GM12878 (cell line): Measurements from ENCODE around the gene CCN6. TPM values are rescaled to one million over a fixed set of nuclear protein-coding genes. Genes with fewer than 3 reads are reported as not detected.
A peak's percentile ranks its signal among the peaks of the same experiment; 100 is the strongest.

Experiments used
- ATAC-seq: fragments of 200-7000 bp; cut with Tn5 transposase; 3 replicates; pipeline ENCODE4 v1.9.1; 2020; ENCODE audit warnings: mild to moderate bottlenecking, moderate library complexity
- BruUV-seq: library from RNA; stranded (reverse); fragments of 400-500 nt; replicated peaks from 2 replicates; lab custom pipeline; 2021; lab: Mats Ljungman, UMichigan
- CTCF ChIA-PET: fragments of 300-600 bp; sonication (Branson Sonifier 250); formaldehyde crosslinking; extraction: SDS; loops from one replicate; lab custom pipeline; 2021; ENCODE audit warnings: inconsistent platforms; lab: Yijun Ruan, JAX
- POLR2A ChIA-PET: fragments of 350-600 bp; formaldehyde crosslinking; extraction: SDS; loops from one replicate; lab custom pipeline; 2021; ENCODE audit warnings: inconsistent platforms; lab: Charles Lee
- RAD21 ChIA-PET: fragments of 300-600 bp; sonication (Branson Sonifier 250); formaldehyde crosslinking; loops from one replicate; lab custom pipeline; 2023; ENCODE audit warnings: antibody characterized with exemption; ENCODE audit not compliant: unreplicated experiment; lab: Charles Lee
- SMC1A ChIA-PET: fragments of 300-600 bp; sonication (Branson Sonifier 250); formaldehyde crosslinking; loops from one replicate; lab custom pipeline; 2023; ENCODE audit not compliant: unreplicated experiment, uncharacterized antibody; lab: Charles Lee
- DNase-seq: peaks from one replicate; pipeline ENCODE4 v3.0.0-alpha.2; 2011; ENCODE audit warnings: low read depth, low spot score
- FAIRE-seq: peaks from 3 replicates; lab custom pipeline; 2011; peaks lifted over from hg19 to GRCh38; lab: Jason Lieb, UNC
- H2AFZ ChIP-seq: 2 replicates; pipeline ENCODE4 v1.6.0; 2011; ENCODE audit warnings: low read depth, low read length, control low read depth; ENCODE audit not compliant: control insufficient read depth
- H3K27ac ChIP-seq: 2 replicates; pipeline ENCODE4 v1.5.1; 2011; ENCODE audit warnings: control low read depth; ENCODE audit not compliant: control insufficient read depth, insufficient read depth
- H3K27me3 ChIP-seq, 2 experiments: replicated peaks in 1 of 2; 2 replicates each; pipeline versions ENCODE4 v1.6.0 to v1.6.1; 2011; ENCODE audit warnings: low read length in 1 of 2; ENCODE audit not compliant: control insufficient read depth in 2 of 2, insufficient read depth in 2 of 2
- H3K36me3 ChIP-seq, 2 experiments: 2 replicates each; pipeline ENCODE4 v1.5.1; 2011; ENCODE audit warnings: low read length in 1 of 2; ENCODE audit not compliant: control insufficient read depth in 2 of 2, insufficient read depth in 2 of 2
- H3K4me1 ChIP-seq: 2 replicates; pipeline ENCODE4 v1.6.1; 2011; ENCODE audit warnings: mild to moderate bottlenecking, low read length, moderate library complexity, mixed read lengths; ENCODE audit not compliant: control insufficient read depth, insufficient read depth
- H3K4me2 ChIP-seq: 2 replicates; pipeline ENCODE4 v1.6.0; 2011; ENCODE audit warnings: control low read depth; ENCODE audit not compliant: control insufficient read depth, insufficient read depth
- H3K4me3 ChIP-seq: fragments of 200-600 bp; sonication (generic); 2 replicates; pipeline ENCODE4 v1.5.1; 2016
- H3K79me2 ChIP-seq: 2 replicates; pipeline ENCODE4 v1.6.0; 2011; ENCODE audit warnings: low read length; ENCODE audit not compliant: control insufficient read depth, insufficient read depth
- H3K9ac ChIP-seq: 2 replicates; pipeline ENCODE4 v1.8.0; 2011; ENCODE audit warnings: low read length, control low read depth, mixed read lengths; ENCODE audit not compliant: control insufficient read depth, insufficient read depth
- H3K9me3 ChIP-seq: replicated peaks from 3 replicates; pipeline ENCODE4 v1.5.1; 2011; ENCODE audit warnings: mild to moderate bottlenecking, low read length; ENCODE audit not compliant: control insufficient read depth, insufficient read depth
- H4K20me1 ChIP-seq: 2 replicates; pipeline ENCODE4 v1.6.0; 2011; ENCODE audit not compliant: control insufficient read depth, insufficient read depth
- ASH2L ChIP-seq: fragments of 300-600, 200-600 bp; sonication (generic); IDR thresholded peaks from 2 replicates; pipeline ENCODE4 v1.6.1; 2017; ENCODE audit warnings: low read depth, mild to moderate bottlenecking, borderline replicate concordance
- CTCF ChIP-seq, 3 experiments: IDR thresholded peaks in 2 of 3; conservative IDR thresholded peaks in 1 of 3; 2 replicates each; pipeline ENCODE4 v1.5.1; 2011; ENCODE audit warnings: low read depth in 3 of 3, low read length in 3 of 3, mild to moderate bottlenecking in 3 of 3, control low read depth in 2 of 3, moderate library complexity in 2 of 3, inconsistent platforms in 1 of 3, mixed read lengths in 1 of 3; ENCODE audit not compliant: control insufficient read depth in 2 of 3, insufficient read depth in 1 of 3; ENCODE audit errors: extremely low read depth in 1 of 3
- USF2 ChIP-seq: IDR thresholded peaks from 2 replicates; pipeline ENCODE4 v1.6.1; 2011; ENCODE audit warnings: low read depth, low read length, improper control_type of control experiment, borderline replicate concordance
- WGBS: methylation state at CpG from one replicate; pipeline ENCODE4 v1.1.6; 2016; ENCODE audit warnings: low lambda C conversion rate; ENCODE audit not compliant: insufficient replicate concordance, insufficient coverage; ENCODE audit errors: missing lambda C conversion rate; 5-methylcytosine and 5-hydroxymethylcytosine counted together
- in situ Hi-C: fragments of 300-500 bp; cut with MboI; formaldehyde crosslinking; loops from 9 replicates; pipeline ENCODE4 v1.14.3; 2018; ENCODE audit warnings: mixed read lengths
- intact Hi-C: fragments of 100-400 bp; cut with micrococcal nuclease; formaldehyde crosslinking; loops from one replicate; pipeline ENCODE4 v1.14.2; 2022; ENCODE audit not compliant: unreplicated experiment
- polyA plus RNA-seq, 11 experiments: library from polyadenylated mRNA; depleted of rRNA in 4 of 11; unstranded in 6 of 11; stranded (reverse) in 5 of 11; fragments of >200 nt; fragmentation: Nextera tagmentation in 4 of 11; fragmentation: Illumina TruSeq in 1 of 11; extraction: Ambion mirVana in 4 of 11; extraction: Trizol in 1 of 11; gene quantifications; 1 replicate in 1 of 11; 2 replicates in 10 of 11; pipeline versions ENCODE4 v1.2.1 to v1.2.3, GENCODE V29; 2011 to 2016; ENCODE audit warnings: inconsistent platforms in 2 of 11, missing spikeins in 2 of 11, low read depth in 1 of 11
- total RNA-seq, 4 experiments: library from RNA; depleted of rRNA in 3 of 4; stranded (reverse); fragments of >200 nt in 3 of 4; fragmentation: Illumina TruSeq in 1 of 4; extraction: Trizol in 1 of 4; gene quantifications; 2 replicates each; pipeline versions ENCODE4 v1.2.1 to v1.2.3, GENCODE V29; 2013 to 2021

Gene CCN6
- total and polyA plus RNA-seq, 10 of the 15 experiments (the other 5 are each of a cell fraction or from before 2014, with no cell fraction given), result 0.05 to 0.24 (median 0.19) TPM; not detected in 5

GRCh38 chr6:112013051-112013450 lies 40.9 kb upstream of the CCN6 start:
- no peak overlapping the region for H3K9ac ChIP-seq
- no peak overlapping the region for H3K27ac ChIP-seq
- FAIRE-seq (peak; percentile 41), ATAC-seq (no peak), DNase-seq (no peak)
- ChIA-PET POLR2A (no interaction called here), SMC1A (interaction anchor here (1.4 to 5.6 kb wide), 2 partner anchors 15 to 26 kb away, joined by 3 to 29 read pairs; no protein-coding TSS in a partner anchor), CTCF (interaction anchor here (6.2 kb wide), 1 partner anchor 15 kb away, joined by 35 read pairs; no protein-coding TSS in a partner anchor), RAD21 (no interaction called here)
- in situ Hi-C loops (no loop called here), intact Hi-C loops (no loop called here)
- peaks cover 16% of the 10 kb centered on the region; the same call in 1 of the 2 replicates for H3K4me1 ChIP-seq
- no peaks in the 10 kb centered on the region for H4K20me1 ChIP-seq
- TF ChIP-seq ASH2L (no peak), CTCF (IDR thresholded peaks at IDR 0.05 in 2 of 3, conservative IDR thresholded peaks at IDR 0.05 in 1 of 3; ENCODE audit: control insufficient read depth in 2 of 3, extremely low read depth in 1 of 3, insufficient read depth in 1 of 3, low read depth in 3 of 3, low read length in 3 of 3) (no peak), USF2 (no peak)
- no TSS peak for BruUV-seq
- no peaks in the 10 kb centered on the region for H3K27me3 ChIP-seq
- no peak overlapping the region for H3K4me3 ChIP-seq
- WGBS, result 29% methylated on average over 3 of the region's 3 CpGs
- H3K79me2 ChIP-seq, result no peaks in the 10 kb centered on the region
- H3K4me2 ChIP-seq, result no peak overlapping the region
- no peaks in the 10 kb centered on the region for H3K36me3 ChIP-seq
- H2AFZ ChIP-seq, result no peak overlapping the region
- no peaks in the 10 kb centered on the region for H3K9me3 ChIP-seq
